EL (cell line): ENCODE results near the gene ARHGEF7.
"Not testable (repeated sequence)": the region's sequence is repeated elsewhere in the genome, so short reads cannot be mapped to it uniquely, and the experiment has no call there.

Source experiments
- DNase-seq: peaks from one replicate; pipeline ENCODE4 v3.0.0-alpha.2; 2016

Gene ARHGEF7, protein sequence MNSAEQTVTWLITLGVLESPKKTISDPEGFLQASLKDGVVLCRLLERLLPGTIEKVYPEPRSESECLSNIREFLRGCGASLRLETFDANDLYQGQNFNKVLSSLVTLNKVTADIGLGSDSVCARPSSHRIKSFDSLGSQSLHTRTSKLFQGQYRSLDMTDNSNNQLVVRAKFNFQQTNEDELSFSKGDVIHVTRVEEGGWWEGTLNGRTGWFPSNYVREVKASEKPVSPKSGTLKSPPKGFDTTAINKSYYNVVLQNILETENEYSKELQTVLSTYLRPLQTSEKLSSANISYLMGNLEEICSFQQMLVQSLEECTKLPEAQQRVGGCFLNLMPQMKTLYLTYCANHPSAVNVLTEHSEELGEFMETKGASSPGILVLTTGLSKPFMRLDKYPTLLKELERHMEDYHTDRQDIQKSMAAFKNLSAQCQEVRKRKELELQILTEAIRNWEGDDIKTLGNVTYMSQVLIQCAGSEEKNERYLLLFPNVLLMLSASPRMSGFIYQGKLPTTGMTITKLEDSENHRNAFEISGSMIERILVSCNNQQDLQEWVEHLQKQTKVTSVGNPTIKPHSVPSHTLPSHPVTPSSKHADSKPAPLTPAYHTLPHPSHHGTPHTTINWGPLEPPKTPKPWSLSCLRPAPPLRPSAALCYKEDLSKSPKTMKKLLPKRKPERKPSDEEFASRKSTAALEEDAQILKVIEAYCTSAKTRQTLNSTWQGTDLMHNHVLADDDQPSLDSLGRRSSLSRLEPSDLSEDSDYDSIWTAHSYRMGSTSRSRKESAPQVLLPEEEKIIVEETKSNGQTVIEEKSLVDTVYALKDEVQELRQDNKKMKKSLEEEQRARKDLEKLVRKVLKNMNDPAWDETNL

DNA sequence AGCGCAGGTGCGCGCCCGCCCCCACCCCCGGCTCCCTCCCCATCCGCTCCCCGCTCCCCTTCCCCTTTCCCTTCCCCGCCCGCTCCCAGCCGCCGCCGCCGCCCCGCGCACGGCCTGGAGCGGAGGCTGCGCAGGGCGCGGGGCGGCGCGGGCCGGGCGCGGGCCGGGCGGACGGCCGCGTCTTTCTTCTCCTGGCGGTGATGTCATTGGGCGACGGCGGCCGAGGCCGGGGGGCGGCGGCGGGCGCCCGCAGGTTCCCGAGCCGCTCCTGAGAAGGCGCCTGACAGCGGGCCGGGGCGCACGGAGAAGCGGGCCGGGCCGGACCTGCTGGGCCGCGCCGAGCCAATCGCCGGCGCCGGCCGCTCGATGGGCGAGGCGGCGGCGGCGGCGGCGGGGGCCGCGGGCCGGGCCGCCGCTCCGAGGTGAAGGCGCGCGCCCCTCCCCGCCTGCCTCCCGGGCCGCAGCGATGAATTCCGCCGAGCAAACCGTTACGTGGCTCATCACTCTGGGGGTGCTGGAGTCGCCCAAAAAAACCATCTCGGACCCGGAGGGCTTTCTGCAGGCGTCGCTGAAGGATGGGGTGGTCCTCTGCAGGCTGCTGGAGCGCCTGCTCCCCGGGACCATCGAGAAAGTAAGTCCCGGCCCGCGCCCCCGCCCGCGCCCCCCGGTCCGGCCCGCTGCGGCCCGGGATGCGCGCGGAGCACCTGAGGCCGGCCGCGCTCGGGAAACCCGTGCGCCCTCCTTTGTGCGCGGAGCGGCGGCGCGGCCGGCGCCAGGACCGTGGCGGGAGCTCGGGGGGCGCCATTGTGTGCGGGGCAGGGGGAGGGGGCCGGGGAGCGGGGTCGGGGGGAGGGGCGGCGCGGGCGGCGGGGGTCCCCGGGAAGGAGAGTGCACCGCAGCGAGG, at the start of gene ARHGEF7:
ARHGEF7 (plus strand) TSS at position 250 of the 904 bp plus-strand sequence; CDS start at position 467, 217 bp downstream.
- peak; percentile 17 for DNase-seq

DNA sequence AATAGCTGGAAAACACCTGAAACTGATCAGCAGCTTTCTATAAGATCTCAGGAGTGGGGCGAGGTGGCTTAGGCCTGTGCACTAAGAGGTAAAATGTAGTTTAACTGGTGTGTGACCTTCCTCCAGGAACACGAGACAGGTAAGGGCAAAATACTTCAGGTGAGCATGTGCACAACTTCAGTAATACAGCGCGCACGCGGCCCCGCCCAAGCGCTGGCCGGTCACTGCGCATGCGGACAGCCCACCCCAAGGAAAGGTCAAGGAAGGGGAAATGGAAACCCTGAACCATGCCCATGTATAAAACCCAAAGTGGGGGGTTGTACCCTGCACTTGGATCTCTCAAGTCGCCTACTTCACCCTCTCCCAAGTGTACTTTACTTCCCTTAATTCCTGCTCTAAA, 49.4 kb upstream of the ARHGEF7 start:
- DNase-seq: no peak

DNA sequence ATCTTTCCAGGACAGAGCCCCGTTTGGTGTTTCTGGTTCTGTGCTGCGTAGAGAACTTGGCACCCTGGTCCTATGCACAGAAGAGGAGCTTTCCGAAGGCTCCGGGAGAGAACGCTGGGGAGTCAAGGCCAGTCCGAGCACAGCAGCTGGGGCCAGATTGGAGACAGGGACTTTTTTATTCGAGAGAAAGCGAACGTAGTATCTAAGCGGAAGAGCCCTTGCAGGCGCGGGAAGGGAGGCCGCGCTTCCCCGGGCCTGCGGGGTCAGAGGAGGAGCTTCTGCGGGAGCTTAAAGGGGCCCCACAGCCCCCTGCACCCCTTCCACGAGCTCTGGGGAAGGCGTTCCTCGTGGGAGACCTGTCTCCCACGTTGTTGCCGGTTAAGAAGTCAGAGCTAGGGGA, 48.6 kb upstream of the ARHGEF7 start:
- no peak for DNase-seq

DNA sequence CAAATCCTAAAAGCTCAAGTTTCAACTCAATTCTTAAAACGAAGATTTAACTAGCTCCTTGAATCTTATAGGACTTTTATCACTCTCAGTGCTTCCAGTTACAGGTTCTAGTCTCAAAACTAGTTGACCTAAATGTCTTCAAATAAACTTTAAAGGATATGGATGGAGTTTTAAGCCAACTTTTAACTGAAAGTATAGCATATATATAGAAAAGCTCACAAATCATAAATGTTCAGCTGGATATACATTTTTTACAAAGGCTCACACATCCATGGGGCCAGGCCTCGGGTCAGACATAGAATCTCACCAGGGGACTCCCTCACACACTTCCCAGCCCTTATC, 47.1 kb upstream of the ARHGEF7 start:
- no peak for DNase-seq

DNA sequence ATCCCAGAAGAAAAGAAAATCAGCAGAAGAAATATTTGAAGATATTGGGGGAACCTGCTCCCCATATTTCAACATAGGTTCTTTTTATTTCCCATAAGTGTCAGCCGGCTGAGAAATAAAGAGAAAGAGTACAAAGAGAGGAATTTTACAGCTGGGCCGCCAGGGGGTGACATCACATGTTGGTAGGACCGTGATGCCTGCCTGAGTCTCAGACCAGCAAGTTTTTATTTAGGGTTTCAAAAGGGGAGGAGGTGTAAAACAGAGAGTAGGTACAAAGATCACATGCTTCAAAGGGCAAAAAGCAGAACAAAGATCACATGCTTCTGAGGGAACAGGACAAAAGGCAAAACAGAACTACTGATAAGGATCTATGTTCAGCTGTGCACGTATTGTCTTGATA, 44.0 kb upstream of the ARHGEF7 start:
- DNase-seq: not testable (repeated sequence)

DNA sequence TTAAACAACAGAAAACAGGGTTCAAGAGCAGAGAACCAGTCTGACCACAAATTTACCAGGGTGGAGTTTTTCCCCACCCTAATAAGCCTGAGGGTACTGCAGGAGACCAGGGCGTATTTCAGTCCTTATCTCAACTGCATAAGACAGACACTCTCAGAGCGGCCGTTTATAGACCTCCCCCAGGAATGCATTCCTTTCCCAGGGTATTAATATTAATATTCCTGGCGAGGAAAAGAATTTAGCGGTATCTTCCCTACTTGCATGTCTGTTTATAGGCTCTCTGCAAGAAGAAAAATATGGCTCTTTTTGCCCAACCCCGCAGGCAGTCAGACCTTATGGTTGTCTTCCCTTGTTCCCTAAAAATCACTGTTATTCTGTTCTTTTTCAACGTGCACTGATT, 43.6 kb upstream of the ARHGEF7 start:
- DNase-seq: not testable (repeated sequence)

DNA sequence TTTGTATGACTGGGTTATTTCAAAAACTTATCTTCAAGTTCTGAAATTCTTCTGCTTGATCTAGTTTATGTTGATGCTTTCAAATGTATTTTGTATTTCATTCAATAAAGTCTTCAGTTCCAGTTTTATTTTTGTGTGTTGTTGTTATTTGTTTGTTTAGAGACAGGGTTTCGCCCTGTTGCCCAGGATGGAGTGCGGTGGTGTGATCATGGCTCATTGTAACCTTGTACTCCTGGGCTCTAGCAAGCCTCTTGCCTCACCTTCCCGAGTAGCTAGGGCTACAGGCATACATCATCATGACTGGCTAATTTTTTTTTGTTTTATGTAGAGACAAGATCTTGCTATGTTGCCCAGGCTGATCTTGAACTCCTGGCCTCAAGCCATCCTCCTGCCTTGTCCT, 40.3 kb upstream of the ARHGEF7 start:
- no peak for DNase-seq

DNA sequence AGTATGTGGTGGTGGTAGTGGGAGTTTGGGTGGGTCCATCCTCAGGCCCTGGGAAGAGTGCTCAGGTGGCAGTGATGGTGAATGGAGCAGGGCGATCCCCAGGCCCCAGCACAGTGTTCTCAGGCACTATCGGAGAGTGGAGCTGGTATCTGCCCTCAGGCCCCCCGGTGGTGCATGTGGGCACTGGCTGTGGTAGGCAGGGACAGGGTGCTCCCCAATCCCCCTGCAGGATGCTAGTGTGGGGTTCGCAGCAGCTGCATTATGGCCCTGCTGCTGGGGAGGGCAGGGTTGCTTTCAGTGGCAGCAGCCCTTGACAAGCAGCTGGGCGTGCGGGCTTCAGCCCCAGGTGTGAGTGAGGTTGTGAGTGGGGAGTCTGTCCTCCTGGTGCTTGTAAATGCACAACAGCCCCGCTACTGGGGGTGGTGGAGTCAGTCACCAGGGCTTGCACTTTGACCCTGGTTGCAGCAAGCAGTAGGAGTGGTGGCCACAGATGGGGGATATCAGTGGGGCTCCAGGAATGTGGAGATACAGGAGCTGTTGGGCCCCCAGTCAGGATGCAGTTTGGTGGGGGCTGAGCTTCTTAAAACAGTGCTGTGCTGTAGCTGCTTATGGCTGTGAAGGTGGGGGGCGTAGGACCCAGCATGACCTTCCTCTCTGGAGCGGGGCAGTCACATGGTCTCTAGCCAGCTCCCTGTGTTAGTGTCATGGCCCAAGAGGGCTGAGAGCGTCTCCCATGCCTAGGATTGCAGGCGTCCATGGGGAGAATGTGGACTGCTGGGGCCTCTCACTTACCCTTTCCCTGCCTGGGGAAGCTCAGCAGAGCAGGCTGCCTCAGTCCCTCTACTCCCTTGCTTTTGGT, 38.7 kb upstream of the ARHGEF7 start:
- no peak for DNase-seq

DNA sequence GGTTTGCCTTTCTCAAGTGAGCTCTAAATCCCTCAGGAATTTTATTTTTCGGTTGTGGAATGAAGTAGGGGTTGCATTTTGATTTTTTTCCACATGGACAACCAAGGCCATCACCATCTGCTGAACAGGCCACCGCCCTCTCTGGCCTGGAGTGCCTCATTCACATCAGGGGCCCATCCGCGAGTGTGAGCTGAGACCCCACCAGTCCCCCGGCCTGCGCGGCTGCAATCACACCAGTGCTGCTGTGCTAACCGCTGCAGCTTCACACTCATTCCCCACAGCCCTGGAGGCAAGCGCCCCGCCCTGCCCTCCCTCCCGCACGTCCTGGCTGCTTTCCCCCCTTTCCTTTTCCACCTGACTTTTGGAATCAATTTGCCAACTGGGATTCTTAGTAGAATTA, 35.7 kb upstream of the ARHGEF7 start:
- DNase-seq: no peak

DNA sequence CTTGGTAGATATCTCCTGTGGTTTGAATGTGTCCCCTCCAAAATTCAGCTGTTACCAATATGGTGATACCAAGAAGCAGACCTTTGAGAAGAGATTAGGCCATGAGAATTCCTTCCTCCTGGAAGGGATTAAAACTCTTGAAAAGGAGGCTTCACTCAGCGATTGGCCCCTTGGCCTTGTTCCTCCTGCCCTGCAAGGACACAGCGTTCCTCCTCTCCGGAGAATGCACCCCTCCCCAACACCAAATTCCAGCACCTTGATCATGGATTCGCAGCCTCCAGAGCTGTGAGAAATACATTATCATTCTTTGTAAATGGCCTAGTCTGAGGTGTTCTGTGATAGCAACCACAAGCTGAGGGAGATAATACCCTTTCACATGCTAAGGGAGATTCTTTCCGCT, 34.5 kb upstream of the ARHGEF7 start:
- no peak for DNase-seq

DNA sequence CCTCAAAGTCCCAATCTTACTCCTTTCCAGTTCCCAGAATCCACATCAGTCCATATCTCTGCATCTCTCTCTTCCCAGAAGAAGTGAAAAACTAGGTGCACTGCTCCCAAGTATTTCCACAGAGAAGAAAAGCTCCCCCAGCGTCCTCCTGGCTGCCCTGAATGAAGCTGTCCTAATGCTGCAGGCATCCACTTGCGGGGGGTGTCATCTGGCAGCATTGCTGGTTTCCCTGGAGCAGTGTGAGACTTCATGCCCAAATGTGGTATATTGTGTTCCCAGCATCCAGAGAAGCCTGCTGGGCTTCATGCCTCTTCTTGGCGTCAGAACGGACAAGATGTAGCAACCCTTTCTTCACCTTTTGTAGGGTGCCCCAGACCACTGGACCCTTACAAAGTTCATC, 32.9 kb upstream of the ARHGEF7 start:
- DNase-seq: no peak

DNA sequence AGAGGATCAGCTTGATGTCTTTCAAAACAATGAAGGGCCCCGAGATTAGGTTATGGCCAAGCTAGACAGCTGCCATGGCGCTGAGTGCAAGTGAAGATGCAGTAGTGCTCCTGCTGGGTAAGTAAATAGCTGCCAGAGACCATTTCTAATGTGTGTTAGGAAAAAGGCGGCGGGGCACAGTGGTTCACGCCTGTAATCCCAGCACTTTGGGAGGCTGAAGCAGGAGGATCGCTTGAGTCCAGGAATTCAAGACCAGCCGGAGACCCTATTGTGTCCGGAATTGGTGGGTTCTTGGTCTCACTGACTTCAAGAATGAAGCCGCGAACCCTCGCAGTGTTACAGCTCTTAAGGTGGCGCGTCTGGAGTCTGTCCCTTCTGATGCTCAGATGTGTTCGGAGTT, 32.3 kb upstream of the ARHGEF7 start:
- not testable (repeated sequence) for DNase-seq

DNA sequence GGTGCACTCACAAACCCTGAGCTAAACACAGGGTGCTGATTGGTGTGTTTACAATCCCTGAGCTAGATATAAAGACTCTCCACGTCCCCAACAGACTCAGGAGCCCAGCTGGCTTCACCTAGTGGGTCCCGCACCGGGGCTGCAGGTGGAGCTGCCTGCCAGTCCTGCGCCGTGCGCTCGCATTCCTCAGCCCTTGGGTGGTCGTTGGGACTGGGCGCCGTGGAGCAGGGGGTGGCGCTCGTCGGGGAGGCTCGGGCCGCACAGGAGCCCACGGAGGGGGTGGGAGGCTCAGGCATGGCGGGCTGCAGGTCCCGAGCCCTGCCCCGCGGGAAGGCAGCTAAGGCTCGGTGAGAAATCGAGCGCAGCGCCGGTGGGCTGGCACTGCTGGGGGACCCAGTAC, 31.4 kb upstream of the ARHGEF7 start:
- not testable (repeated sequence) for DNase-seq

DNA sequence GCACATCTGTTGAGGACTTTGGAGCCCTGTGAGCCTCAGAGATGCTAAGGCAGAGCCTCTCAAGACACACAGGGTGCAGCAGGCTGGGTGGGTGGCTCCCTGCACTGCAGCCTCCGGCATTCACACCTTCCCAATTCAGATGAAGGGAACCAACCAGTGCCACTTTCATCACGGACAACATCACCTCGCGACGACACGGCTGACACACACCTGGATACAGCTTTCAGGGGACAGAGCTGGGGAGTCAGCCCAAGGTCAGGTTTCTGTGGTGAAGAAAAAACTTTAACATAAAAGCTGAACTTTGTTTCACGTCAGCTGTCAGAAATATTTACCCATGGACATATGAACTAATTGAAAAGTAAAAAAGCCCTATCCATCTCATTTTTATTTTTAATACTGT, 24.9 kb upstream of the ARHGEF7 start:
- no peak for DNase-seq

DNA sequence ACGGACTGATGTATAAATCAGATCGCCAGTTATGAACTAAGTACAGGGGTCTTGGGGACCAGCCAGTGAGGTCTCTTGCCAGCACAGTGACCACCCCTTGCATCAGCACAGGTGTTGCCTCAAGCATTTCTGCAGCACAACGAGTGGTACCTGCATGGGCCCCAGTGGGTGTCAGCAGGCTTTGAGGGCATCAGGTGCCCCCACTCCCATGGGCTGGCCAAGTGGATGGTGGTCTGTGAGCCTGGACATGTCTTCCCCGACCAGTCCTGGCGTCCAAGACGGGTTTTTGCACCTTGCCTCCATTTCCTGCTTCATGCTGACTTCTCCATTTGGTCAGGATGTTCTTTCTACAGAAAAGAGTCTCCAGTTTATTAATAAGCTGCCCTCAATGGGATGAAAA, 22.4 kb upstream of the ARHGEF7 start:
- DNase-seq: no peak

DNA sequence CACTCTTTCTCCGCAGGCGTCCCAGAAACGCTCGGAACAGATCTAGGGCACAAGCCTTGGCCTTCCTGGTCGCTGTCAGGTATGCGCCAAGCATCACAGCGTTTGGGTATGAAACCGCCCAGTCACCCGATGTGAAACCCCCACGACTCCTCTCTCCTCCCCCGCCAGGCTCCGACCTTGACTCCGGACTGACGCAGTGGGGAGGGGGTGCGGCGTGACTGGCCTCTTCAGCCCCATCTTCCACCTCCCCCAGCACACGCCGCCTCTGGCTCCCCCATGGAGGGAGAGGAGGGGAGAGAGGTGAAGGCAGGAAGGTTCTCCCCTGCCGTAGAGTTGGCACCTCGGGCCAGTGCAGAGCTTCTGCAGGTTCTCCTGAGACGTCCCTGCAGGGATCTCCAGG, 22.0 kb upstream of the ARHGEF7 start:
- no peak for DNase-seq

DNA sequence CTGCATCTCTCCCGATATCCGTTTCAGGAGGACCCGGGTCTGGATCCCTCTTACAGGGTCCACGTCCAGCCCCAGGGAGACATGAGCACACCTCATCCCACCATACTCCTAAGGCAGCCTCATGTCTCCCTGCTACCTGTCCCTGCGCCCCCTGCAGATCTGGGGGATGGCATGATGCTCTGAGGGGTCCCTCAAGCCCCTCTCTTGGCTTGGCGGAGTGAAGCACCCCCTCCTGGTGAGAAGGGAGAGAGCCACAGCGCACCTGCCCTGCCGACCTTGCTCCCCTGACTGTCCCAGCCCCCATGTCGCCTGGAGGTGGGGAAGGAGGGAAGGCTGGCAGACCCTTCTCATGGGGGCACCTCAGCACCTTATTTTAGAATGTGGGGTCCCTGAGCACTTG, 21.5 kb upstream of the ARHGEF7 start:
- DNase-seq: no peak

DNA sequence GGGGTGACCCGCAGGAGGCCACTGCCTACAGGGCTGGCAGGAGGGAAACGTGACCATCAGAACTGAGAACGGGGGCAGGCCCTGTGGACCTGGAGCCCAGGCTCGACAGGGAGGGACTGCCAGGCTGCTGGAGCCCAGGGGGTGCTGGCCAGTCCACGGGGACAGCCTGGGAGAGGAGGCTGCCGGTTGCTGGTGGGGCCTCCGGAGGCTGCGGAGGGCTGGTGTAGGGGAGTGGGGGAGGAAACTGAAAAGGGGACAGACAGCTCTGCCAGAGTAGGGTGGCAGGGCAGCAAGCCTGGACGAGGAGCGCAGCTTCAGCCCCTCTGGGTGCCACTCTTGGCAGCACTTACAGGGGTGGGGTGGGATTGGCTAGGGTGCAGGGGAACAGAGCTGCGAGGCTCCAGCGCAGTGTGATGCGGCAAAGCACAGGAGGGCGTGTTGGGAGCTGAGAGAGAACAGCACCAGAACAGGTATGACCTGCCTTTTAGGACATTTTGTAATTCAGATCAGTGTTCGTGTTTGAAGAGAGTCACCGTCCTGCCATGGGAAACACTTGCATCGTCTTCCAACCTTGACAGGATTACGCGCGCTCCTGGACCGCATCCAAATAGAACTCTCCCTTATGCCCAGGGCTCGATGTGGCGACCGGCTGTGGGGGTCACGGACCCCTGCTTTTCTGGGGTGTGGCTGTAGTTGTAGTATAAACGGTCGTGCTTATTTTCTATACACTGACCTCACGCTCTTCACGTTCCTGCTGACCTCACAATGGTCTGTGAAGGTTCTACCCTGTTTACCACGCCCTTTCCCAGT, 19.9 kb upstream of the ARHGEF7 start:
- DNase-seq: no peak

DNA sequence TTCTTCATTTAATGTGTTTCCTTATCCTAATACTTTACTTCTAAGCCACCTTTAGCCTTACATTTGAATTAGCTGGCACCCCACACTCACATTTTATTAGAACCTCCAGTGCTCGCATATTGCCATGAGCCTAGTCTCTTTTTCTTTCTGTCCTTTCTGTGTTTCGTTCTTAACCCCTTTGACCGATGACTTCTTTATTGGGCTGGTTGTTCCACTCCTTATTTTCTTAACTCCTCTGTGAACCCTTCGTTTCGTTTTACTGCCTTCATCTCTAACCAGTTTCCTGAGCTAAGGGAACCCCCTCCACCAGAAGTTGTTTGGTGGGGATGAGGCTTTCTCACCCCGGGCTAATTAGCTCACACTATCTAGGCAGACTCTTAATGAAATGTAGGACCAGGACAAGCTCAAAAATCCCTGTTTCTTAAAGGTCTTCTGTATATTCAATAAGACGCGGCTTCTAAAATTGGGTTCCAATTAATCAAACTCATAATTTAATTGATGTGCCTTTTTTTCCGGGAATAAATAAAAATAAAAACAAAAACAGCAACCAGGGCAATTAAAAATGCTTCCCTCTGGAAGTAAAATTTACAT, 19.1 kb upstream of the ARHGEF7 start:
- DNase-seq: no peak

DNA sequence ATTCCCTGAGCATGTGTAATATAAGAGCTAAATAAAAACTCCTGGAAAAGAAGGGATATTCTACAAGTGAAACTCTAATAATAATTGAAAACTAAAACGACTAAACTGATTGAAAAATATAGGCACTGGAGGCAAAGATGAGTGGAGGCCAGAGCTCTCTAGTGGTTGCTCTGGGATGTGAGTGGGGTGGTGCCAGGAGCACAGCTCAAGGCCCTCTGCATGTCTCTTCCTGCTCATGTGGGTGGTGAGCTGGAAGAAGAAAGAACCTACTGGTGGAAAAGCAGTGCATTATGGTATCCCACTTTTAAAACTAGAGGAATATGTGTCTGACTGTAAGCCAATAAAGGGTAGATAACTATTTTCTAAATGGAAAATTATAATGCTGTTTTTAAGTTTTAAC, 15.8 kb upstream of the ARHGEF7 start:
- no peak for DNase-seq

DNA sequence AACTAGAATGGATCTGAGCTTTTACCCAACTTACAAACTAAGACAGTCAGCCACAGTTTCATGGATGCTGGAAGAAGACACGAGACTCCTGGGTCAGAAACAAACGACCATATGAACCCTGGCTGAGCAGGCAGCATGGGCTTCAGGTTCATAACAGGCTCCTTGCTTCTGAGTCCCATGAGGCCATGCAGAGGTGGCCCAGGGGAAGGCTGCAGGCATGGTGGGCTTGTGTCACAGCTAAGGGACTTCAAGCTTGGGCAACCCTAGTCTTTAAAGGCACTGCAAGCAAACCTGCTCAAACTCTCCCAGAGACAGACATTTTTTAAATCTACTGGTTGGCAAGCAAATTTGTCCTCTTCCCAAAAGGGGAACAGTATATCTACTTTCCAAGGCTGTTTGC, 5.1 kb upstream of the ARHGEF7 start:
- DNase-seq: no peak
